ENCODE results near the gene ABTB1.

ABTB1 gene

GRCh38 chr3:127670761-127671522 is 1.8 kb upstream of the ABTB1 start:
- H3K9me3 ChIP-seq (ENCODE audit: severe bottlenecking) = no peaks in the 10 kb centered on the region
- H3K27me3 ChIP-seq (ENCODE audit: insufficient read depth, poor library complexity, severe bottlenecking) = no peaks in the 10 kb centered on the region
- no peaks in the 10 kb centered on the region for H3K4me1 ChIP-seq (ENCODE audit: insufficient read depth, poor library complexity, severe bottlenecking)
- TF ChIP-seq, protein P1, sequence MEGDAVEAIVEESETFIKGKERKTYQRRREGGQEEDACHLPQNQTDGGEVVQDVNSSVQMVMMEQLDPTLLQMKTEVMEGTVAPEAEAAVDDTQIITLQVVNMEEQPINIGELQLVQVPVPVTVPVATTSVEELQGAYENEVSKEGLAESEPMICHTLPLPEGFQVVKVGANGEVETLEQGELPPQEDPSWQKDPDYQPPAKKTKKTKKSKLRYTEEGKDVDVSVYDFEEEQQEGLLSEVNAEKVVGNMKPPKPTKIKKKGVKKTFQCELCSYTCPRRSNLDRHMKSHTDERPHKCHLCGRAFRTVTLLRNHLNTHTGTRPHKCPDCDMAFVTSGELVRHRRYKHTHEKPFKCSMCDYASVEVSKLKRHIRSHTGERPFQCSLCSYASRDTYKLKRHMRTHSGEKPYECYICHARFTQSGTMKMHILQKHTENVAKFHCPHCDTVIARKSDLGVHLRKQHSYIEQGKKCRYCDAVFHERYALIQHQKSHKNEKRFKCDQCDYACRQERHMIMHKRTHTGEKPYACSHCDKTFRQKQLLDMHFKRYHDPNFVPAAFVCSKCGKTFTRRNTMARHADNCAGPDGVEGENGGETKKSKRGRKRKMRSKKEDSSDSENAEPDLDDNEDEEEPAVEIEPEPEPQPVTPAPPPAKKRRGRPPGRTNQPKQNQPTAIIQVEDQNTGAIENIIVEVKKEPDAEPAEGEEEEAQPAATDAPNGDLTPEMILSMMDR (IDR thresholded peaks at IDR 0.05; ENCODE audit: poor library complexity, severe bottlenecking) = no peak
- no peak overlapping the region for H3K27ac ChIP-seq (ENCODE audit: poor library complexity, severe bottlenecking)
- H3K36me3 ChIP-seq (ENCODE audit: low read depth) = no peaks in the 10 kb centered on the region
- DNase-seq (ENCODE audit: low spot score) (no peak), ATAC-seq (ENCODE audit: low read depth) (no peak)
- no peak overlapping the region for H3K4me3 ChIP-seq (ENCODE audit: severe bottlenecking)

- peak overlapping the region; percentile 89 for H3K4me3 ChIP-seq (ENCODE audit: severe bottlenecking)
- DNase-seq (ENCODE audit: low spot score) (no peak), ATAC-seq (ENCODE audit: low read depth) (peak; percentile 6; the same call in 1 of the 3 replicates)
- no peaks in the 10 kb centered on the region for H3K36me3 ChIP-seq (ENCODE audit: low read depth)
- no peaks in the 10 kb centered on the region for H3K27me3 ChIP-seq (ENCODE audit: insufficient read depth, poor library complexity, severe bottlenecking)
- H3K27ac ChIP-seq (ENCODE audit: poor library complexity, severe bottlenecking) = peak overlapping the region; percentile 68
- no peaks in the 10 kb centered on the region for H3K4me1 ChIP-seq (ENCODE audit: insufficient read depth, poor library complexity, severe bottlenecking)
- no peaks in the 10 kb centered on the region for H3K9me3 ChIP-seq (ENCODE audit: severe bottlenecking)
- TF ChIP-seq, protein P1 (IDR thresholded peaks at IDR 0.05; ENCODE audit: poor library complexity, severe bottlenecking) = no peak
These were observed 976 bp upstream of the ABTB1 start for GRCh38 chr3:127671523-127672428.

DNA sequence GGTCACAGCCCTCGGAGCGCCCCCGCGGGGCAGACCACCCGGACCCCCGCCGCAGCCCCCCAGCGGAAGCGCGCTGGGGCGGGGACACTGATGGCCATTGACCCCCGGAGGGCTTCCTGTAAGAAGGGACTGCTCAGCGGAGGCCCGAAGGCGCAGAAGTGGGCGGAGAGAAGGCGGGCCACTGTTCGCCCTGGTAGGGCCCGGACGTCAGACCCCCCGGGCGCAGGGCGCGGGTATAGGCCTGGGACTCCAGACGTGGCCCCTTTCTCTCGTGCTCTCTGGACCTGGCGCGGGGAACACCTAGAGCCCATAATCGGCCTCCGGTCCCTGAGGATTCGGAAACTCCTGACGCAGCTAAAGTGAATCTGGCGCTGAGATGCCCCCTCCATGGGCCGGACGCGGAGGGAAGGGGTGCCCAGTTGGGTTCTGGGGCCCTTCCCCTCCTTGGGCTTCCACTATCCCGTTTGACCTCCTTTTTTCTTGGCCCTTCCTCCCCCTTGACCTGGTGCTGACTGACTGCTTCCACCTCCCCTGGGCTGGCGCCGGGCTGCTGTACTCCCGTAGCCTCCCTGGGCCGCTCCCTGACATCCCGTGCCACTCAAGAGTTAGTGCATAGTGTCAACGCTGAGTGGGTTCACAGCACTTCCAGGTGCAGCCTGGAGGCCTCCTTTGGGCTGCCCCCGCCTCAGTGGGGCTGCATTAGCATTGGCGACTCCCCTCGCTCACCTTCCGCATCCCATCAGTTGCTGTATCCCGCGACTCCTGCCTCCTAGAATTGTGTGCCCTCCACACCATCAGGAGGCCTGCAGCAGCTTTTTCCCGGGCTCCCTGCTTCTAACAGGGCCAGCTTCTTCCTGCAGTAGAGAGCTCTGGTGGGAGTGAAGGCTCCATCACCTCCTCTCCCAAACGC is 694 bp downstream of the ABTB1 start:
- Histone ChIP-seq H3K27ac (ENCODE audit: poor library complexity, severe bottlenecking) (peak overlapping the region; percentile 68), H3K4me3 (ENCODE audit: severe bottlenecking) (peak overlapping the region; percentile 89), H3K27me3 (ENCODE audit: insufficient read depth, poor library complexity, severe bottlenecking) (no peaks in the 10 kb centered on the region), H3K4me1 (ENCODE audit: insufficient read depth, poor library complexity, severe bottlenecking) (no peaks in the 10 kb centered on the region), H3K9me3 (ENCODE audit: severe bottlenecking) (no peaks in the 10 kb centered on the region), H3K36me3 (ENCODE audit: low read depth) (no peaks in the 10 kb centered on the region)
- DNase-seq (ENCODE audit: low spot score) (peak; percentile 60), ATAC-seq (ENCODE audit: low read depth) (peak; percentile 32)
- TF ChIP-seq, protein P1 (IDR thresholded peaks at IDR 0.05; ENCODE audit: poor library complexity, severe bottlenecking) = no peak

DNA sequence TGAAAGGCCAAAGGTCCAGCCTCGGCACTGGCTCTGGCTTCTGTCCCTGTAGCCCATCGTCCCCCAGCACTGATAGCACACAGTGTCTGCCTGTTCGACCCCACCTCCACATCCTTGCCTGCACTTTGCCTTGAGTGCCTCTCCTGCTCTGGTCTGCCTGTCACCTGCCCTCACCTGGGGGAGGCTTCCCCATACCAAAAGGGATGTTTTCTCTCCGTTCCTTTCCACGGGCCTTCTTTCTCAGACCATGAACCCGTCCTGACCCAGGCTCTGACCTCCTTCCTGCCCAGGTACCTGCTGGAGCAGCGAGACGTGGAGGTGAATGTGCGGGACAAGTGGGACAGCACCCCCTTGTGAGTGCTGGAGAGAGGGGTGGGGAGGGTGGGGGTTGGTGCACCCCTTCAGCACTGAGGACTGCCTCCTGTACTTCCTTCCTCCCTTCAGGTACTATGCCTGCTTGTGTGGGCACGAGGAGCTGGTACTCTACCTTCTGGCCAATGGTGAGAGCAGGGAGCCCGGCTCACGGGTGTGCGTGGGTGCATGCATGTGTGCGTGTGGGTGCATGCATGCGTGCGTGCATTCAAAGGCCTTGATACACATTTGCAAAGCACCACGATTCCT is 1.5 kb downstream of the ABTB1 start:
- ATAC-seq (ENCODE audit: low read depth) (no peak), DNase-seq (ENCODE audit: low spot score) (peak; percentile 38)
- Histone ChIP-seq H3K27me3 (ENCODE audit: insufficient read depth, poor library complexity, severe bottlenecking) (no peaks in the 10 kb centered on the region), H3K4me3 (ENCODE audit: severe bottlenecking) (no peak overlapping the region), H3K9me3 (ENCODE audit: severe bottlenecking) (no peaks in the 10 kb centered on the region), H3K27ac (ENCODE audit: poor library complexity, severe bottlenecking) (no peak overlapping the region), H3K36me3 (ENCODE audit: low read depth) (no peaks in the 10 kb centered on the region), H3K4me1 (ENCODE audit: insufficient read depth, poor library complexity, severe bottlenecking) (no peaks in the 10 kb centered on the region)
- TF ChIP-seq, protein P1 (IDR thresholded peaks at IDR 0.05; ENCODE audit: poor library complexity, severe bottlenecking) = no peak
